HCT116 (cell line): ENCODE data around the gene TBXT. TPM values are rescaled to one million over a fixed set of nuclear protein-coding genes. Genes with fewer than 3 reads are reported as not detected.

Experiments
- ATAC-seq: fragments of 200-7000 bp; cut with Tn5 transposase; 2 replicates; pipeline ENCODE4 v1.9.1; 2020; ENCODE audit warnings: mild to moderate bottlenecking, moderate library complexity
- BruUV-seq: library from RNA; stranded (reverse); fragments of 400-500 nt; replicated peaks from 2 replicates; lab custom pipeline; 2021; lab: Mats Ljungman, UMichigan
- CTCF ChIA-PET: fragments of 300-600 bp; sonication (Branson Sonifier 250); formaldehyde crosslinking; loops from one replicate; lab custom pipeline; 2021; ENCODE audit warnings: antibody characterized with exemption; lab: Charles Lee
- POLR2A ChIA-PET: fragments of 300-600, 350-600 bp; sonication (Branson Sonifier 250); formaldehyde crosslinking; loops from one replicate; lab custom pipeline; 2021; ENCODE audit warnings: antibody characterized with exemption; lab: Charles Lee
- RAD21 ChIA-PET, 2 experiments: fragments of 300-600 bp; sonication (Branson Sonifier 250); formaldehyde crosslinking; loops; one replicate each; lab custom pipeline; 2023; ENCODE audit warnings: low total read pairs in 2 of 2; ENCODE audit not compliant: uncharacterized antibody in 2 of 2, unreplicated experiment in 2 of 2, low non-redundant PET in 1 of 2; lab: Charles Lee
- DNase-seq: peaks from one replicate; pipeline ENCODE4 v3.0.0-alpha.2; 2010; ENCODE audit warnings: low read depth, low spot score
- H2AFZ ChIP-seq: fragments of 200-600 bp; shearing (Covaris generic), sonication (generic); 2 replicates; pipeline ENCODE4 v1.6.1; 2017; ENCODE audit warnings: low read depth, mixed run types, mixed read lengths, antibody characterized with exemption, low read length; ENCODE audit not compliant: poor library complexity, severe bottlenecking
- H3K27ac ChIP-seq: 2 replicates; pipeline ENCODE4 v1.5.1; 2012; ENCODE audit warnings: low read depth, low read length
- H3K27me3 ChIP-seq: fragments of 200-600 bp; sonication (generic); 2 replicates; pipeline ENCODE4 v1.6.1; 2016; ENCODE audit warnings: mixed run types, low read length, mixed read lengths; ENCODE audit not compliant: insufficient read depth
- H3K36me3 ChIP-seq, 2 experiments: fragments of 200-500 bp in 1 of 2; fragments of 200-600 bp in 1 of 2; sonication (Bioruptor generic) in 1 of 2; sonication (generic) in 1 of 2; 2 replicates each; pipeline versions ENCODE4 v1.5.1 to v1.6.1; 2014 to 2016; ENCODE audit warnings: low read length in 2 of 2, inconsistent platforms in 1 of 2, mixed read lengths in 1 of 2, mixed run types in 1 of 2; ENCODE audit not compliant: insufficient read depth in 2 of 2, control insufficient read depth in 1 of 2
- H3K4me1 ChIP-seq, 2 experiments: fragments of 200-600 bp in 1 of 2; sonication (generic) in 1 of 2; 2 replicates each; pipeline versions ENCODE4 v1.5.1 to v1.6.1; 2012 to 2017; ENCODE audit warnings: low read length in 2 of 2, inconsistent platforms in 1 of 2, mild to moderate bottlenecking in 1 of 2, mixed read lengths in 1 of 2, mixed run types in 1 of 2, moderate library complexity in 1 of 2; ENCODE audit not compliant: insufficient read depth in 2 of 2, control insufficient read depth in 1 of 2
- H3K4me2 ChIP-seq: fragments of 200-600 bp; sonication (generic); 2 replicates; pipeline ENCODE4 v1.6.1; 2017; ENCODE audit warnings: mixed run types, low read length, mixed read lengths
- H3K4me3 ChIP-seq, 2 experiments: fragments of 200-600 bp in 1 of 2; sonication (generic) in 1 of 2; replicated peaks in 1 of 2; 2 replicates each; pipeline ENCODE4 v1.5.1; 2011 to 2016; ENCODE audit warnings: low read length in 2 of 2, control low read depth in 1 of 2, low read depth in 1 of 2, mild to moderate bottlenecking in 1 of 2, mixed read lengths in 1 of 2, mixed run types in 1 of 2
- H3K79me2 ChIP-seq: fragments of 200-600 bp; sonication (generic); 2 replicates; pipeline ENCODE4 v1.6.1; 2017; ENCODE audit warnings: mild to moderate bottlenecking, mixed run types, low read length, moderate library complexity, mixed read lengths; ENCODE audit not compliant: insufficient read depth
- H3K9ac ChIP-seq: fragments of 200-600 bp; sonication (generic); 2 replicates; pipeline ENCODE4 v1.6.1; 2016; ENCODE audit warnings: low read length, mixed read lengths
- H3K9me2 ChIP-seq: fragments of 200-600 bp; sonication (generic), shearing (Covaris generic); 2 replicates; pipeline ENCODE4 v1.6.1; 2017; ENCODE audit warnings: mixed run types, mild to moderate bottlenecking, moderate library complexity; ENCODE audit not compliant: insufficient read depth
- H3K9me3 ChIP-seq, 2 experiments: fragments of 200-500 bp in 1 of 2; fragments of 200-600 bp in 1 of 2; sonication (Bioruptor generic) in 1 of 2; sonication (generic) in 1 of 2; 2 replicates each; pipeline ENCODE4 v1.6.1; 2014 to 2017; ENCODE audit warnings: low read length in 2 of 2, mixed read lengths in 2 of 2, inconsistent platforms in 1 of 2, low read depth in 1 of 2, mild to moderate bottlenecking in 1 of 2, mixed run types in 1 of 2, moderate library complexity in 1 of 2; ENCODE audit not compliant: control insufficient read depth in 1 of 2, insufficient read depth in 1 of 2
- H4K20me1 ChIP-seq: fragments of 200-600 bp; sonication (generic), shearing (Covaris generic); 2 replicates; pipeline ENCODE4 v1.6.1; 2017; ENCODE audit warnings: mixed run types, mild to moderate bottlenecking, moderate library complexity; ENCODE audit not compliant: insufficient read depth
- ATF3 ChIP-seq: IDR thresholded peaks from 2 replicates; pipeline ENCODE4 v1.6.1; 2012
- CTCF ChIP-seq, 3 experiments: fragments of 200-600 bp in 1 of 3; sonication (generic) in 1 of 3; IDR thresholded peaks in 2 of 3; conservative IDR thresholded peaks in 1 of 3; 2 replicates each; pipeline ENCODE4 v1.5.1; 2012 to 2017; ENCODE audit warnings: low read depth in 2 of 3, low read length in 2 of 3, antibody characterized with exemption in 1 of 3, borderline replicate concordance in 1 of 3, control low read depth in 1 of 3, mild to moderate bottlenecking in 1 of 3, mixed read lengths in 1 of 3, mixed run types in 1 of 3, moderate library complexity in 1 of 3; ENCODE audit not compliant: insufficient read depth in 1 of 3
- EGR1 ChIP-seq: IDR thresholded peaks from 2 replicates; pipeline ENCODE4 v1.6.1; 2012; ENCODE audit warnings: low read depth
- EZH2 ChIP-seq: fragments of 200-600 bp; sonication (generic); IDR thresholded peaks from 2 replicates; pipeline ENCODE4 v1.6.1; 2017; ENCODE audit warnings: antibody characterized with exemption, mixed run types
- EZH2phosphoT487 ChIP-seq: fragments of 200-600 bp; IDR thresholded peaks from 2 replicates; pipeline ENCODE4 v1.6.1; 2018; ENCODE audit warnings: antibody characterized with exemption, borderline replicate concordance
- POLR2A ChIP-seq: IDR thresholded peaks from 2 replicates; pipeline ENCODE4 v1.7.0; 2011; ENCODE audit warnings: borderline replicate concordance; ENCODE audit not compliant: insufficient read depth, insufficient read length; ENCODE audit errors: extremely low read depth
- POLR2AphosphoS5 ChIP-seq: IDR thresholded peaks from 2 replicates; pipeline ENCODE4 v1.6.1; 2011; ENCODE audit warnings: mild to moderate bottlenecking, low read depth, low read length, moderate library complexity
- RAD21 ChIP-seq: IDR thresholded peaks from 2 replicates; pipeline ENCODE4 v1.6.1; 2012; ENCODE audit warnings: low read depth, mild to moderate bottlenecking
- SIN3A ChIP-seq: IDR thresholded peaks from 2 replicates; pipeline ENCODE4 v1.6.1; 2012; ENCODE audit warnings: low read depth
- YY1 ChIP-seq: IDR thresholded peaks from 2 replicates; pipeline ENCODE4 v1.6.1; 2011; ENCODE audit warnings: low read length, low read depth, moderate library complexity, mild to moderate bottlenecking; ENCODE audit not compliant: insufficient replicate concordance; ENCODE audit errors: extremely low read depth
- ZBTB33 ChIP-seq: IDR thresholded peaks from 2 replicates; pipeline ENCODE4 v1.6.1; 2011; ENCODE audit warnings: mild to moderate bottlenecking, low read length, moderate library complexity; ENCODE audit not compliant: insufficient replicate concordance; ENCODE audit errors: extremely low read depth
- ZFX ChIP-seq: fragments of 450-650 bp; IDR thresholded peaks from 2 replicates; pipeline ENCODE4 v1.6.1; 2017
- ZNF274 ChIP-seq: fragments of 200-500 bp; sonication (Bioruptor generic); IDR thresholded peaks from 2 replicates; pipeline ENCODE4 v1.6.1; 2014; ENCODE audit warnings: mild to moderate bottlenecking, low read depth, low read length, inconsistent platforms
- intact Hi-C: fragments of 100-400 bp; cut with micrococcal nuclease; formaldehyde crosslinking; loops from 2 replicates; pipeline ENCODE4 v1.10.0; 2022
- total RNA-seq: library from RNA; stranded (reverse); gene quantifications from one replicate; pipeline ENCODE4 v1.2.1, GENCODE V29; 2021; ENCODE audit not compliant: unreplicated experiment

The TBXT gene
- total RNA-seq, 1 experiment from 2014 or later = not detected

GRCh38 chr6:166179704-166180103, 12.1 kb upstream of the TBXT start:
- H2AFZ ChIP-seq = no peak overlapping the region
- H3K9ac ChIP-seq = no peak overlapping the region
- DNase-seq (no peak), ATAC-seq (no peak)
- TF ChIP-seq ZNF274 (no peak), EZH2 (no peak), ZBTB33 (no peak), EZH2phosphoT487 (no peak), POLR2AphosphoS5 (no peak), ZFX (no peak), CTCF (IDR thresholded peaks at IDR 0.05 in 2 of 3, conservative IDR thresholded peaks at IDR 0.05 in 1 of 3; ENCODE audit: borderline replicate concordance in 1 of 3, insufficient read depth in 1 of 3, low read depth in 2 of 3, low read length in 2 of 3) (no peak), POLR2A (no peak), EGR1 (no peak), ATF3 (no peak), RAD21 (no peak), YY1 (no peak), SIN3A (no peak)
- CTCF ChIA-PET = no interaction called here
- H3K9me2 ChIP-seq = no peaks in the 10 kb centered on the region
- H3K27me3 ChIP-seq = no peaks in the 10 kb centered on the region
- no peaks in the 10 kb centered on the region for H3K79me2 ChIP-seq
- H4K20me1 ChIP-seq = no peaks in the 10 kb centered on the region
- intact Hi-C loops = no loop called here
- H3K4me3 ChIP-seq = no peak overlapping the region
- RAD21 ChIA-PET = no interaction called here
- no peaks in the 10 kb centered on the region for H3K4me1 ChIP-seq
- no peak overlapping the region for H3K27ac ChIP-seq
- no TSS peak for BruUV-seq
- POLR2A ChIA-PET = no interaction called here
- H3K36me3 ChIP-seq = no peaks in the 10 kb centered on the region
- no peaks in the 10 kb centered on the region for H3K9me3 ChIP-seq
- no peak overlapping the region for H3K4me2 ChIP-seq
